ENCODE measurements around the gene DAB1.

GRCh38 chr1:57418971-57419370 is 4.9 kb downstream of the DAB1 start:
- TF ChIP-seq CTCF (IDR thresholded peaks at IDR 0.05; ENCODE audit: poor library complexity, severe bottlenecking) (no peak), EP300 (conservative IDR thresholded peaks at IDR 0.05; ENCODE audit: poor library complexity, severe bottlenecking) (no peak), REST (IDR thresholded peaks at IDR 0.05; ENCODE audit: borderline replicate concordance) (no peak), EZH2 (IDR thresholded peaks at IDR 0.05; ENCODE audit: borderline replicate concordance, insufficient read depth, low read length, poor library complexity, severe bottlenecking) (no peak), RAD21 (conservative IDR thresholded peaks at IDR 0.05) (no peak), MXI1 (conservative IDR thresholded peaks at IDR 0.05; ENCODE audit: poor library complexity, severe bottlenecking) (no peak)

Measured in neural cell (in vitro differentiated cells).